OCI-LY1 (cell line): Measurements from ENCODE around the gene LTBP1.

ENCODE experiments used
- H2AFZ ChIP-seq: fragments of 200-600 bp; sonication (generic), shearing (Covaris generic); 2 replicates; pipeline ENCODE4 v1.6.0; 2014; ENCODE audit warnings: antibody characterized with exemption, mild to moderate bottlenecking, low read length
- H3F3A ChIP-seq: fragments of 200-600 bp; sonication (generic), shearing (Covaris generic); 2 replicates; pipeline ENCODE4 v1.6.0; 2014; ENCODE audit warnings: mild to moderate bottlenecking, antibody characterized with exemption, low read length, moderate library complexity; ENCODE audit not compliant: insufficient read depth
- H3K27ac ChIP-seq: fragments of 200-600 bp; sonication (generic); 2 replicates; pipeline ENCODE4 v1.5.1; 2014; ENCODE audit warnings: low read length, mixed run types, mild to moderate bottlenecking, low read depth; ENCODE audit not compliant: poor library complexity, severe bottlenecking
- H3K27me3 ChIP-seq: fragments of 200-600 bp; sonication (generic); 2 replicates; pipeline ENCODE4 v1.6.0; 2014; ENCODE audit warnings: antibody characterized with exemption, mild to moderate bottlenecking, low read length, moderate library complexity; ENCODE audit not compliant: insufficient read depth
- H3K36me3 ChIP-seq: fragments of 200-600 bp; sonication (generic); 2 replicates; pipeline ENCODE4 v1.6.1; 2014; ENCODE audit warnings: mild to moderate bottlenecking, antibody characterized with exemption, low read length, moderate library complexity, mixed read lengths; ENCODE audit not compliant: insufficient read depth
- H3K4me1 ChIP-seq: fragments of 200-600 bp; sonication (generic); 2 replicates; pipeline ENCODE4 v1.5.1; 2014; ENCODE audit warnings: mild to moderate bottlenecking, low read length, moderate library complexity; ENCODE audit not compliant: insufficient read depth, severe bottlenecking
- H3K4me2 ChIP-seq: fragments of 200-600 bp; sonication (generic), shearing (Covaris generic); 2 replicates; pipeline ENCODE4 v1.6.1; 2014; ENCODE audit warnings: low read length
- H3K4me3 ChIP-seq: fragments of 200-600 bp; sonication (generic); 2 replicates; pipeline ENCODE4 v1.5.1; 2014; ENCODE audit warnings: low read length, low read depth, mild to moderate bottlenecking, mixed read lengths; ENCODE audit not compliant: poor library complexity, severe bottlenecking
- H3K79me2 ChIP-seq: fragments of 200-600 bp; shearing (Covaris generic); 2 replicates; pipeline ENCODE4 v1.6.1; 2016; ENCODE audit warnings: mixed run types, low read length, mixed read lengths; ENCODE audit not compliant: insufficient read depth
- H3K9ac ChIP-seq: fragments of 200-600 bp; sonication (generic), shearing (Covaris generic); 2 replicates; pipeline ENCODE4 v1.6.1; 2014; ENCODE audit warnings: mild to moderate bottlenecking, low read length, mixed read lengths
- H3K9me2 ChIP-seq: fragments of 200-600 bp; sonication (generic), shearing (Covaris generic); 2 replicates; pipeline ENCODE4 v1.6.1; 2014; ENCODE audit warnings: low read depth, mild to moderate bottlenecking, low read length, mixed read lengths
- H3K9me3 ChIP-seq: fragments of 200-600 bp; shearing (Covaris generic); 2 replicates; pipeline ENCODE4 v1.6.1; 2014; ENCODE audit warnings: low read length, mixed read lengths
- H4K20me1 ChIP-seq: fragments of 200-600 bp; sonication (generic), shearing (Covaris generic); 2 replicates; pipeline ENCODE4 v1.6.0; 2016; ENCODE audit warnings: mild to moderate bottlenecking, low read length; ENCODE audit not compliant: insufficient read depth
- CTCF ChIP-seq: fragments of 200-600 bp; sonication (generic), shearing (Covaris generic); IDR thresholded peaks from 2 replicates; pipeline ENCODE4 v1.5.1; 2017; ENCODE audit warnings: mild to moderate bottlenecking, antibody characterized with exemption, low read length, moderate library complexity, mixed read lengths
- EZH2 ChIP-seq: fragments of 200-600 bp; sonication (generic), shearing (Covaris generic); IDR thresholded peaks from 2 replicates; pipeline ENCODE4 v1.8.0; 2017; ENCODE audit warnings: borderline replicate concordance, mixed run types, mild to moderate bottlenecking, antibody characterized with exemption, low read length, moderate library complexity, mixed read lengths

The LTBP1 gene

DNA sequence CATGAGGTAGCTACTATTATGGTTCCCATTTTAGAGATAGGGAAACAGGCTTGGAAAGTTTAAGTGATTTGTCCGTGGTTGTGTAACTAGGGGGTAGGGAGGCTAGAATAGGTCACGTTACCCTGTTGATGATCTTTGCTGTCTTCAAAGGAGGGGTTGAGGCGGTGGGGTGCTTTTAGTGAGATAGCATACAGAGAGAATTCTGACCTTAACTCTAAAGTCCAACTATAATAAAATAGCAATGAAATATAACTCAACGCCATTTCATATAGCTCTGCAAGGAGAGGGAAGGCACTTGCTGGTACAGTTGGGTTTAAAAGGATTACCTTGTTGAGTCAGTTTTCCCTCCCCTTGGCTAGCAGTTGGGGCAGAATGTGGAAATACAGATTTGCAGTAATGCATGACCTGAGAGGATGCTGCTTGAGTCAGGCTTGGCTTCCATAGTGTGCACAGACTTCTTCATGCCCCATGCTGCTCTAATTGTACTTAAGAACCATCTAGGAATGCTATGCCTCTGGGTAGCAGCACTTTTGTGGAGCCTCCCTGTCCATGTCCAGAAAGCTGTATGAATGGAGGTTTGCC is 143.9 kb downstream of the LTBP1 start:
- Histone ChIP-seq H3K36me3 (peaks cover 76% of the 10 kb centered on the region), H3K4me2 (no peak overlapping the region), H2AFZ (no peak overlapping the region), H3F3A (no peaks in the 10 kb centered on the region), H3K9ac (no peak overlapping the region), H4K20me1 (no peaks in the 10 kb centered on the region), H3K9me2 (no peaks in the 10 kb centered on the region), H3K27ac (no peak overlapping the region), H3K79me2 (0 out of 2 replicates have a peak, but pooled peaks cover 4% of the 10 kb centered on the region), H3K4me3 (no peak overlapping the region), H3K27me3 (no peaks in the 10 kb centered on the region), H3K9me3 (no peaks in the 10 kb centered on the region), H3K4me1 (peaks cover 16% of the 10 kb centered on the region)
- TF ChIP-seq EZH2 (no peak), CTCF (no peak)

- peaks cover 6% of the 10 kb centered on the region for H3K4me1 ChIP-seq
- H3K4me3 ChIP-seq, result no peak overlapping the region
- H3K27me3 ChIP-seq, result no peaks in the 10 kb centered on the region
- no peak overlapping the region for H3K4me2 ChIP-seq
- TF ChIP-seq CTCF (no peak), EZH2 (no peak)
- H3F3A ChIP-seq, result no peaks in the 10 kb centered on the region
- H3K9me2 ChIP-seq, result no peaks in the 10 kb centered on the region
- peaks cover 72% of the 10 kb centered on the region for H3K36me3 ChIP-seq
- no peak overlapping the region for H2AFZ ChIP-seq
- H3K79me2 ChIP-seq, result 0 out of 2 replicates have a peak, but pooled peaks cover 4% of the 10 kb centered on the region
- H3K9me3 ChIP-seq, result no peaks in the 10 kb centered on the region
- H3K27ac ChIP-seq, result no peak overlapping the region
- no peak overlapping the region for H3K9ac ChIP-seq
- H4K20me1 ChIP-seq, result no peaks in the 10 kb centered on the region
Observed at GRCh38 chr2:33091541-33092123, 144.9 kb downstream of the LTBP1 start.

DNA sequence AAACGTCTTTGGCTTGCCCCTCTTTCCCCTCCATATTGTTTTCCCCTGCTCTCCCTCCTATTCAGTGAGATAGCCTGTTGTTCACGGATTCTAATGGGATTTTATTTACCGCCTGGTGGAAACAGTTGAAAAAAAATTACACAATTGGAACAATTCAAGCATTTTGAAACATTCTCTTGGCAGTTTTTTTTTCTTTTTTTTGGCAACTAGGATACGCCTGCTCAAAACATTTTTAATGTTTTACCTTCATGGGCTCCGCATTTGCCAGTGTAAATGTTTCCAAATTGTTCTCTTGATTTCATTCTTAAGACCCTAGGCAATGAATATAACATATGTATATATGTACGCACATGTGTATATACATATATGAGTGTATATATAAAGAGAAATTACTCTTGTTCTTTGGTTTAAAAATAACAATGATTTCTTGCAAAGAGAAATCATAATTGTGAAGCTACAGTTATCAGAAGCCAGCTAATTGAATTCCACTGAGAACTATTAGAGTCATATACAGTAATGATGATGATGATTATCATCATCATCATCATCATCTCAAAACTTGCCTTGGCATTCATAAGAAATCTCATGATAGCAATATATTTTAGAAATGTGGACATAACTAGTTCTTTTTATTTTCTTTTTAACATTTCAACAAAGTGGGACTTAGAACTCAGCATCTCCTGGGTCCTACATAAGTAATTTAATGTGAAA is 146.7 kb downstream of the LTBP1 start:
- H3K4me1 ChIP-seq, result no peaks in the 10 kb centered on the region
- peaks cover 73% of the 10 kb centered on the region for H3K36me3 ChIP-seq
- H3F3A ChIP-seq, result no peaks in the 10 kb centered on the region
- H3K9me2 ChIP-seq, result no peaks in the 10 kb centered on the region
- H3K9me3 ChIP-seq, result no peaks in the 10 kb centered on the region
- no peaks in the 10 kb centered on the region for H4K20me1 ChIP-seq
- no peak overlapping the region for H3K9ac ChIP-seq
- no peaks in the 10 kb centered on the region for H3K27me3 ChIP-seq
- no peak for TF ChIP-seq CTCF
- no peak for TF ChIP-seq EZH2
- H2AFZ ChIP-seq, result no peak overlapping the region
- no peak overlapping the region for H3K4me2 ChIP-seq
- H3K79me2 ChIP-seq, result peaks cover 14% of the 10 kb centered on the region
- no peak overlapping the region for H3K4me3 ChIP-seq
- no peak overlapping the region for H3K27ac ChIP-seq
